Inferior parietal cortex (tissue), 1 donor: ENCODE measurements around the gene GFI1B.
"Not testable (repeated sequence)": the region's sequence is repeated elsewhere in the genome, so short reads cannot be mapped to it uniquely, and the experiment has no call there.

ENCODE experiments used
- DNase-seq: peaks from one replicate; pipeline ENCODE4 v3.0.0-alpha.2; 2016; ENCODE audit errors: extremely low spot score

Gene GFI1B

DNA sequence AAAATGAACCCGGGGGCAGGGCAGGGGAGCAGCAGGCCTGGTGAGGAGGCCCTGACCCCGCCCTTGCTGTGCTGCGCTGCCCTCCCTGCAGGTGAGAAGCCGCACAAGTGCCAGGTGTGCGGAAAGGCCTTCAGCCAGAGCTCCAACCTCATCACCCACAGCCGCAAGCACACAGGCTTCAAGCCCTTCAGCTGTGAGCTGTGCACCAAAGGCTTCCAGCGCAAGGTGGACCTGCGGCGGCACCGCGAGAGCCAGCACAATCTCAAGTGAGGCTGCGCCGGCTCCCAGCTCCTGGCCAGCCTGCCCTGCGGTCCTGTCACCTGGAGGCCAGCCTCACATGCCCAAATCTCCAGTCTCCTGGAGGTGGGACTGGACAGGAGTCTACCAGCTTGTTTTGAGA lies 12.3 kb downstream of the GFI1B start:
- DNase-seq = no peak

DNA sequence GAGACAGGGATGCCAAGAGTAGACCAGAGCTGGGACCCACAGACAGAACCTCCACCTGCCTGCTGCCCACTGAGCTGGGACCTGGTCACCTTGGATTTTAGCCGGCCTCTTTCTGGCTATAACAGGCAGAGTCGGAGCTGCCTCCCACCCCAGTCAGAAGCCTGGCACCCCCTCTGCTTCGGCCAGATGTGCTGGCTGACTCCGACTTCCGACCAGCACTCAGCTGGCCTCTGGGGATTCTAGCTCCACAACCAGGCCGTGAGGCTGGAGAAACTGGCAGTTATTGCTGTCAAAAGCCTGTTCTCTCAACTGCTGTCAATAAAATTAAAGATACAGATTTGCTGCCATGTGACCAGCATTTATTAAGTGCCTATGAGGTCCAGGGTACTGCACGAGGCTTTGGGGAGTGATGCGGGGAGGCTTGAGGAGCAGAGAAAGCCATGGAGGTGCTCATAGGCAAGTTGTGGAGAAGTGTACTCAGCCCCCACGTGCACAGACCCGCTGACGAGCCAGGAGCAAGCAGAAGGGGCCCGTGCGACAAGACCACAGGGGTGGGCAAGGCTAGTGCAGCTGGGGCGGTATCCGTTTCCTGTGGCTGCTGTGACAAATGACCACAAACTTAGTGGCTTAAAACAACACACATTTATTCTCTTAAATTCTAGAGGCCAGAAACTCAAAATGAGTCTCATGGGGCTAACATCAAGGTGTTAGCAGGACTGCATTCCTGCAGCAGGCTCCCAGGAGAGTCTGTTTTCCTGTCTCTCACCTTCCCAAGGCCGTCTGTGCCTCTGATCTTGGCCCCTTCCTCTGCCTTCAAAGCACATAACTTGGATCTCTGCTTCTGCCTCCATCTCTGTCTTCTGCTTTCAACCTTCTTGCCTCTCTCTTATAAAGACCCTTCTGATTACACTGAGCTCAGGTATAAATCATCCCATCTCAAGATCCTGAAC lies 13.1 kb downstream of the GFI1B start:
- no peak for DNase-seq

DNA sequence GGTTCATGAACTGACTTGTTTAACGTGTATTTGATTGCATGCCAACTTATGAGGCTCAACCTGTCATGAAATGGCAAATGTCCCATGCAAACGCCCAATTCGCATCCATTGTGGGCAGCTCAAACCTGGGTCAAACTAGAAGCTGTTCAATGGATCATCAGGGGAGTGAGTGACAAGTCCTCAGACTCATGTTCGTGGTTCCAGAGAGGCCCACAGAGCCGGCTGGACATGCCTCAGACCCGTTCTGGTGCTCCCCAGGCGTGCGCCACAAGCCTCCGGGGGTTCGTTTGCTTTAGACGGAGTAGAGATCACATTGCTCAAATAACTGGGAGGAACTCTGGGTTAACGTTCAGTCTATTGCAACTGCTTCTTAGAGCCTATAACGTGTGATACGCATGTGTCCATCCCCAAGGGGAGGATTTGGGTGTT lies 15.0 kb downstream of the GFI1B start:
- DNase-seq = no peak

DNA sequence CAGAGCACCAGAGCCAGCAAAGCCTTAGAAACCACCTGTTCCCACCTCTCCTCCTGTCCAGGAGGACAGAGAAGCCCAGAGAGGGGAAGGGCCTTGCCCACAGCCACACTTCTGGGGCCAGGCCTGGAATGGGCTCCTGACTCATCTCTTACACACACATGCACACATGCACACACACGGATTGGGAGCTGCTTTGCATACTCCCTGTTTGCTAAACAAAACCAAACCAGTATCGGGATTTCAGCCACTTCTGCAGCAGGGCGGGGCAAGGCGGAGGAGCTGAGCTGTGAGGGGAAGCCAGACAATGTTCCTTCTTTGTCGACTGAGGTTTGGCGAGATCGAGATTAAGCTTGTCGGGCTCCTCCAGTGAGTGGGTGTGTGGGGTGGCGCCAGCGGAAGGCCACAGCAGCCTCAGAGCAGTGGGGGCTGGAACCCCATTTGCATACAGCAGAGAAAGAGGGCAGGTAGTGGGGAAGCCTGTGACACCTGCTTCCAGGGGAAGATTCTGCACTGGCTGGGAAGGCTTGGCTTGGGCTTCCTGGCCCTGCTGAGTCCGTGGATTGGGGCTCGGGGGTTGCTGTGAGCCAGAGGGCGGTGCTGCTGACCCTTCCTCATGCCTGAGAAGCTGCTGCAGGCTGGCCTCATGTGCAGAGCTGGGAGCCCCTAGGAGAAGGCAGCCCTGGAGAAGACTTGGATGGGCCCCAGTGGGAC lies 16.1 kb downstream of the GFI1B start:
- no peak for DNase-seq

DNA sequence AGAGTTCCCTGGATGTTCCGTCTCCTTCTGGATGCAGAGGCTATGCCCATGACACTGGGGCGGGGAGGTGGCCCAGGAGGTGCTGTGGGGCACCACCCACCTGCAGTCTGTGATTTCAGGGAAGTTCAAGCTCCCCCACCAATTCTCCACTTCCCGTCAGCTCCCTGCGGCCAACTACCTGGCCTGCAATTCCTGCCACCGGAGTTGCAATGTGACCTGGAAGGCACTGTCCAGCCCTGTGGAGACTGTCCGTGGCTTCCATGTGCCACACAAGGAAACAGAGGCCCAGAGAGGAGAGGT lies 16.6 kb downstream of the GFI1B start:
- no peak for DNase-seq

DNA sequence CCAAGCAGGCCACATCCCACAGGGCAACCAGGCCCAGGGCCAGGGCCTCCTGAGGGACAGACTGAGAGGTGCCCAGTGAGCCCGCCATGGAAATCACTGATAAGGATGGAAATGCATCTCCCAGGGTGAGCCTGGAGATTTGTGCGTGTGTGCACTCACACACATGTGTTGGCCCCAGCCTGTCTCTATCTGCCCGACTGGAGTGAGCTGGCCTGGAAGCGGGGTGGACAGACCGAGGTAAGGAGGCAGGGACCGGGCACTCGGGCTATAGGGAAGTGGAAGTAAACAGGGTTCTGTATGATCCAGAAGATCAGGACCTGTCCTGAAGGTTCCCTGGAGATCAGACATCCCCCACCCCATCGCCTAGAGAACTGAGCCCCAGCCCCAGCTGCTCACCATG lies 17.4 kb downstream of the GFI1B start:
- DNase-seq = no peak

DNA sequence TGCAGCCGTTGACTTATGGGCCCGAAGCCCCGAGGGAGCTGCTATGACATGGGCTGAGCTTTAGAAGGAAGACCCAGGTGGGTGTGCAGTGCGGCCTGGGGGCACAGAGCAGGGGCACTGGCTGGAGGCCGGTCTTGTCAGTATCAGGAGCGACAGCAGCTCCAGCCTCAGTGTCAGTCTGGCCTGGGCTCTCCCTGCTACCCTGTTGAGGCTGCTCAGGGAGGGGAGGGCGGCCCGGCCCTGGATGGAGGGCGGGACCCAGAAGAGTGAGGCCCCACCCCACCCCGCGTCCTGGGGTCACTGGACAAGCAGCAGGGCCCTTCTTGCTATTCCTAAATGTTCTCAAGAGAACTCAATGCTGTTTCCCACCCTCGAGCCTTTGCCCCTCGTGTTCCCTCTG lies 18.0 kb downstream of the GFI1B start:
- DNase-seq = no peak

DNA sequence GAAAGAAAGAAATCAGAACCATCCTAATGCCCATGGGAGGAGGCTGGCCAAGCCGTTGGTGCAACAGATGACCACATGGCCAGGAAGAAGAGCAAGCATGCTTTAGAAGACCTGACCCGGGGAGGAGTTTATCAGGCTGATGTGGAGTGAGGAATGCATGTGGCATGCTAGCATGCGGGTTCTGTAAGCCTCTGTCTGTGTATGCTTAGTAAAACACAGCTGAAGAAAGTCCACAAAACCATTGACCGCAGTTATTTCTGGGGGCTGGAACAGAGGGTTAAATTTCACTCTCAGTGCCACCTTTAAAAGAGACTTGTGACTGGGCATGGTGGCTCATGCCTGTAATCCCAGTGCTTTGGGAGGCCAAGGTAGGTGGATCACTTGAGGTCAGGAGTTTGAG lies 19.1 kb downstream of the GFI1B start:
- DNase-seq = no peak

DNA sequence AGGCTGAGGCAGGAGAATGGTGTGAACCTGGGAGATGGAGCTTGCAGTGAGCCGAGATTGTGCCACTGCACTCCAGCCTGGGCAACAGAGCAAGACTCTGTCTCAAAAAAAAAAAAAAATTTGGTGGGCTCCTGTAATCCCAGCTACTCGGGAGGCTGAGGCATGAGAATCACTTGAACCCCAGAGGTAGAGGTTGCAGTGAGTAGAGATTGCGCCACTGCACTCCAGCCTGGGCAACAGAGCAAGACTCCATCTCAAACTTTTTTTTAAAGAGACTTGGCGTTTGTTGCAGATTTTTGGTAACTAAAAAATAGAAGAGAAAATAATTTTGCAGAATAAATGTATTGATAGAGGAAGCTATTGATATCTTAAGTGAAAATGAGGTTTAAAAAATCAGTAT lies 19.7 kb downstream of the GFI1B start:
- not testable (repeated sequence) for DNase-seq

DNA sequence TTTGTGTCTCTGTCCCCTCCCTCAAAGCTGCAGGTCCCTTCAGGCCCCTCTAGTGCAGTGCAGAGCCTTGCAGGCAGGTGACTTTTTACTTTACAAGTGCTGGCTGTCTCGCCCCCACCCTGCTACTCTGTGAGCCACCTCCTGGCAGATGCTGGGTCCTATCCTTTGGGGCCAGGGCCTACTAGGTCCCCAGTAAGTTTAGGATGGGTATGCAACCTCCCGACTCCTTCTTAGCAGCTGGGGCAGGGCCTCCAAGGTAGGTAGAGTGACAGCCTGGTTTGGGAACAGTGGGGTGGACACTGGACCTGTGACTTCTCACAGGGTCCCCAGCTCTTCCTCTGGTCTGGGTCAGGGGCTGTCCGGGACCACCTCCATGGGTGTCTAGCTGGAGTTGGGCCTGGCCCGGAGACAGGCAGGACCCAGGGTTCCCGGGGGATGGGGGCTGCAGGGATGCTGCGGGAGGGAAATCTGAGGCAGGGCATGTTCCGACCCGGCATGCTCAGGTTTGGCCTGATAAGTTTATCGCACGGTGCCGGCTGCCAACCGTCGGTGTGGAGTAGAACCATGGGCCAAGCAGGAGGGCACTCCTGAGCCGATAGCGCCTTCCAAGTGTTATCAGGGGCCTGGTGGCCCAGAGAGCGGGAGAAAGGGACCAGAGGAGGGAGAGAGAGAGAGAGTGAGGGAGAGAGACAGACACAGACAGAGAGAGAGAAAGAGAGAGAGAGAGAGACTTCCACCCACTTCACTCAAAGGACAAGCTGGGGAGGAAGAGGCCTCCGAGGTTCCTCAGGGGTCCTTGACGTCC lies 20.5 kb downstream of the GFI1B start:
- DNase-seq = no peak

DNA sequence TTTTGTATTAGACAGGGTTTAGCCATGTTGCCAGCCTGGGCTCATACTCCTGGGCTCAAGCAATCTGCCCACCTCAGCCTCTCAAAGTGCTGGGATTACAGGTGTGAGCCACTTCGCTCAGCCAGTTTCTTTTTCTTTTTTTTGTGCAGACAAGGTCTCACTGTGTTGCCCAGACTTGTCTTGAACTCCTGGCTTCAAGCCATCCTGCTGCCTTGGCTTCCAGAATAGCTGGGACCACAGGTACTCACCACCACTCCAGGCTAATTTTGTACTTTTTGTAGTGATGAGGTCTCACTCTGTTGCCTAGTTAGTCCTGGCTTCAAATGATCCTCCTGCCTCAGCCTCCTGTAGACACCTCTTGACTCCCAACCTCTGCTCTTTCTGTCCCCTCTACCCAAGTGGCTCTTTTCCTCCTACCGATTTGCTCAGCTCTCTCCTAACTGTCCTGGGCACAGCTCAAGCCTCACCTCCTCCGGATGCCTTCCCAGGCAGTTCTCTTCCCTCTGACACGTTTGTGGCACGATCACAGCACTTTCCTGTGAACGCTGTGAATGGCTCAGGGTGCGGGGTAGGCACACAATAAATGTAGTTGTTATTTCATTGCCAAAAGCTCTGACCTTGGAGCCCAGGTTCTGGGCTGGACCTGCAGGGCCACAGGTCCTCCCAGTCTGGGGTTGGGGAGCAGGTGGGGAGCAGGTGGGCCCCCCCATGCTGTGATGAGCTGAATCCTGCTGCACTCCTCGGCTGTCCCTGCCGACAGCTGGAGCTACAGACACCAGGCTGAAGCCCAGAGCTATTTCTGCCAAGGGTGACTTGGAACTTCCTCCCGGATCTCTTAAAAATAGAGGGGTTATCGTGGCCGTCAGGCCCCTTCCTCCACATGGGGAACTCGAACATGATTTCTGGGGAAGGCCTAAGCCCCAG lies 23.9 kb downstream of the GFI1B start:
- DNase-seq = no peak

DNA sequence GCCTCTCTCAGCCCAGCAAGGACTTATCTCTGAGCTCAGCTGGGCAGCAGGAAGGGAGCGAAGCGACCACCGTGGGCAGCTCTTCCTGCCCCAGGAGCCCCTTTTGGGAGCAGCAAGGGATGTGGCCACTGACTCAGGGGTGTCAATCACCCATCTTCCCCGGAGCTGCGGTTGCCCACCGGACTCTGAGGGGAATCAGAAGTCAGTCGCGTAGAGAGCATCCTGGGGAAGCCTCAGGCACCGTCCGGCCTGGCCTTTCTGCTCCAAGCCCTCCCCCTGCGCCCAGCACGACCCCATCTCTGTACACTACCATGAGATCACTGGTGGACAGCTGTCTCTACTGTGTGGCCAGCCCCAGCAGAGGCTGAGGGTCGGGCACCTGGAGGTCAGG lies 24.6 kb downstream of the GFI1B start:
- no peak for DNase-seq

DNA sequence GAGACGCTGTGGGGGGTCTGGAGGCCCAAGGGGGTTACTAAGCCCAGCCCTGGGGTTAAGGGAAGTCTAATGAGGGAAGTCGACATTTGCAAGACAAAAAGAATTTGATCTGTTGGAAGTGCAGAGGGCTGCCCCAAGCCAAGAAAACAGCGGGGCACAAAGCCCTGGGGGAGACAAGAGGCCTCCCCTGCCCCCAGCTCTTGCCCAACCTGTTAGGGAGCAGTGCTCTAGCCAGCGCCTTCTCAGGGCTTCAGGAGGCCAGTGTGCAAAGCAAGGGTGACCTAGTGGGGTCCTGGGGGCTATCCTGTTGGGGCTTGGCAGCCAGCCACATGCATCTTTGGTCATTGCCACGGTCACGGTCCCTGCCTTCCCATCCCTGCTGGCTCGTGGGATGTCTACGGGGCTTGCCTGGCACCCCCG lies 25.2 kb downstream of the GFI1B start:
- no peak for DNase-seq

DNA sequence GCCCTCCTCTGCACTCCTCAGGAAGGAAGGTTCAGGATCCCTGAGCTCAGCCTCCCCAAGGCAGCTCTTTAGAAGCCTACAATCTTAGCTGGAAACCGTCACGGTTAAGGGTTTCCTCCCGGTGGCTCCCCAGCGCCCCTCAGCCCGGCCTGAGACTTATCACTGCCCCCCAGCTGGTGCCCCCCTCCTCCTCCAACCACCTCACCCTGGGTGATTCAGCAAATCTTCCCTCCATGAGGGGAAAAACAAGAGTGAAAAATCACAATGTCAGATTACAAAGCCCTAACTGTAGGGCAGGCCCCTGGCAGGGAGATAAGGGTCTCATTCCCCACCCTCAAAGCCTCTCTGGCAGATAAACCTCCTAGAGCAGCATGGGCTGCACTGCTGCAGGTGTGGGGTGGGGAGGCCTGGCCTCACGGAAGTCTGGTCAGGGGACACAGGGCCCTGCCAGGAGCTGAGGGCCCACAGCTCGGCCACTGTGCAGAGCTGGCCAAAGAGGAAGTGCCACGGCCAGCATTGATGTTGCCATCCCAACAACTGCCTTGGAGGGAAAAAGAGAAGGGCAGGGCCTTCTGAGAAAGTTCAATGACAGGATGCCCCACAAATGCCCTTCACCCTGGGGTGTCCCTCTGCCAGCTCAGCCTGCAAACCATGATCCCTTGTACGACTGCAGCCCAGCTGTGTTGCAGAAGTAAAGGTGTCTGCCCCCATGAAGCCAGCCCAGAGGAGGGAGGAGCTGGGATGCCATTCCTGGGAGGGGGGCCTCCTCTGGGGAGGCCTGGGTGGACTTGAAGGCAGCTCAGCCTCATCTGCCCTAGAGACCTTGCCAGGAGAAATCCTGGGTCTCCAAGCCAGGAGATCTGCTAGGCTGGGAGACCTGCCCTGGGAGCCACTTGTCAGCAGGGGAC lies 25.9 kb downstream of the GFI1B start:
- DNase-seq = peak; percentile 10

DNA sequence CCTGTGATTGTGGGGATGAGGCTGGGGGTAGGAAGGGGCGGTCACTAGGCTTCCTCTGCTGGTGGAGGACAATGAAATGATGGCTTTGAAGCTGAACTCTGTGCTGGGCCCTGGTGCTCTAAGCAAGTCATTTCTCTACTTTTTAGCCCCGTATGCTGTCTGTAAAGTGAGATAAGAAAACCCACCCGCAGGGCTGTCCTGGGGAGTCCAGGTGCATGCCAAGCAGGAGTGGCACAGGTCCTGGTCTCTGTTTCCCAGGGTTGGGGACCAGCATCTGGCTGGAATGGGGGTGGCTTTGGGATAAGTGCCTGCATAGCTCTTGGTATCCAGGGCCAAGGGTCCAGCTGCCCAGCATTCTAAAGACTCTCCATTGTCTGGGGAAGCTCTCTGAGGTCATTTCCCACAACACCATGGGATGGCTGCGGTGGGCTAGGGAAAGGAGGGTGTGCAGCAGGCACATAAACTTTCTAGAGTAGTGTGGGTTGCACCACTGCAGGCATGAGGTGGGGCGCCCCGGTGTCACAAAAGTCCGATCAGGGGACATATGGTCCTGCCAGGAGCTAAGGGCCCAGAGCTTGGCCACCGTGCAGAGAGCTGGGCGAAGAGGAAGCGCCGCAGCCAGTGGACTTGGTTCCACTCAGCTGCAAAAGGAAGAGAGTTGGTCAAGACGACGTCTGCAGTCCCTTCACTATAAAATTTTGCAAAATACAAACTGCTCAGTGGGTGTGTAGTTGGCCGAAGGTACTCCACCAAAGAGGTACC lies 26.7 kb downstream of the GFI1B start:
- DNase-seq = no peak

DNA sequence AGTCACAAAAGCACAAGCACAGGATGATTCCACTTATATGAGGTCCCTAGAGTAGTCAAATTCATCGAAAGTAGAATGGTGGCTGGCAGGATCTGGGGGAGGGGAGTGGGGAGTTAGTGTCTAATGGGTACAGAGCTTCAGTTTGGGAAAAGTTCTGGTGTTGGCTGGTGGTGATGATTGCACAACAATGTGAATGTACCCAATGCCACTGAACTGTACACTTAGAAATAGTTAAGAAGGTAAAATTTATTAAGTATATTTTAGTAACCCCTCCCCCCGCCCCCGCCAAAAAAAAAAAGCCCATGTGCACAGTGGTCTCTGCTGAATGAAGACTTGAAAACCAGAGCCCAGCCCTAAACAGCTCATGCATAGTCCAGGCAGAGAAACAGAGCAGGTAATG lies 27.5 kb downstream of the GFI1B start:
- no peak for DNase-seq

DNA sequence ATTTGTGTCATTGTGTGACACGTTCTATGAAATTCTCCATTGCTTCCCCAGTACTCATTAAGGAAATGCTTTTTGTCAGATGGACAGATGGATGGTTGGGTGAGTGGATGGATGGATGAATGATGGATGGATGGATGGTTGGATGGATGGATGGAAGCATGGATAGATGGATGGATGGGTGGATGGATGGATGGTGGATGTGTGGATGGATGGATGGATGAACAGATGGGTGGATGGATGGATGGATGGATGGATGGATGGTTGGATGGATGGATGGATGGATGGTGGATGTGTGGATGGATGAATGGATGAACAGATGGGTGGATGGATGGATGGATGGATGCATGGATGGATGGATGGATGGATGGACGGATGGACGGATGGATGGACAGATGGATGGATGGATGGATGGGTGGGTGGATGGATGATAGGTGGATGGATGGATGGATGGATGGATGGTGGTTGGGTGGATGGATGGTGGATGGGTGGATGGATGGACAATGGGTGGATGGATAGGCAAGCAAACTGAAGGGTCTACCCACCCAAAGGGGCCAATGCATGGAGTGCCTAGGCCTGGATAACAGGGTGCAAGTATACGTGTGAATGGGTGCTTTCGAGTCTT lies 28.3 kb downstream of the GFI1B start:
- DNase-seq = no peak

DNA sequence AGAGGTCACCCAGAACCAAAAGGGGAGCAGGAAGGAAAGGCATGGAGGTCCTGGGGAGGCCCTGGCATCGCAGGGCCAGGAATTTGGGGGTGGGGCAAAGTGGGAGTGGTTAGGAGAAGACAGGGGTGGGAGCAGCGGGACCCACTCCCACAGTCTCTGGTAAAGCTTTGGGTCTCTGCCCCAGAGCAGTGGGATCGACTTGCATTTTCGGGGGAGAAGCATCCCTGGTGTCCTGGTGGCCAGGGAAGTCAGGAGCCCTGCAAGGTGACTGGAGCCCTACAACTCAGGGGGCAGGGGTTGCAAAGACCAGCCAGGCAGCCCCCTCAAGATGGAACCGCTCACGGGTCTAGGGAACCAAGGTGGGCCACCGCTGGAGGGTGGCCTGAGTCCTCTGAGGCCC lies 29.9 kb downstream of the GFI1B start:
- DNase-seq = no peak

DNA sequence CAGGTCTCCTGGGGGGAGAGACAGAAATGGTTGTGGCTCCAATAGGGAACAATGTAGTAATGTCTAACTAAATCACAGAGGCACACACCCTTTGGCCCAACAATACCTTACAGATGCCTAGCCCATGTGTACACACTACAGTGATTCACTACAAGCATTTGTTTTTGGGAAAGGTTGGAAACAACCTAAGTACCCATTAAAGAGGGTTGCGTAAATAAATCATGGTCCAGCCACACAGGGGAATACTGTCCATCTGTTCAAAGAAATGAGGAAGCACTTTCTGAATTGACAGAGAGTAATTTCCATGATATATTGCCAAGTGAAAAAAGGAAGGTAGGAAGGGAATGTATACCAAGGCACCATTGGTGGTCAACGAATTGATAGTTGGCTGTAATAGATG lies 30.3 kb downstream of the GFI1B start:
- no peak for DNase-seq
